Neuronal stem cell (in vitro differentiated cells): Measurements from ENCODE around the gene SPRTN.

Source experiments
- DNase-seq: peaks from one replicate; pipeline ENCODE4 v3.0.0-alpha.2; 2013; ENCODE audit warnings: low spot score
- H2AFZ ChIP-seq: one replicate; pipeline ENCODE4 v1.6.1; 2013; ENCODE audit warnings: mild to moderate bottlenecking, low read length, inconsistent platforms
- H2AK5ac ChIP-seq: 2 replicates; pipeline ENCODE4 v1.6.1; 2013; ENCODE audit warnings: low read depth, mild to moderate bottlenecking, inconsistent platforms, low read length, moderate library complexity, mixed read lengths
- H2BK120ac ChIP-seq: 2 replicates; pipeline ENCODE4 v1.6.1; 2013; ENCODE audit warnings: low read depth, mild to moderate bottlenecking, inconsistent platforms, low read length, moderate library complexity, mixed read lengths
- H2BK12ac ChIP-seq: one replicate; pipeline ENCODE4 v1.6.1; 2013; ENCODE audit warnings: low read length, inconsistent platforms
- H2BK15ac ChIP-seq: 2 replicates; pipeline ENCODE4 v1.6.1; 2013; ENCODE audit warnings: mild to moderate bottlenecking, low read length, inconsistent platforms, mixed read lengths
- H2BK5ac ChIP-seq: one replicate; pipeline ENCODE4 v1.6.1; 2013; ENCODE audit warnings: inconsistent platforms, mild to moderate bottlenecking, low read length, moderate library complexity
- H3K14ac ChIP-seq: one replicate; pipeline ENCODE4 v1.6.1; 2013; ENCODE audit warnings: low read length, inconsistent platforms
- H3K18ac ChIP-seq: 2 replicates; pipeline ENCODE4 v1.6.1; 2013; ENCODE audit warnings: low read length, inconsistent platforms
- H3K23ac ChIP-seq: 2 replicates; pipeline ENCODE4 v1.6.1; 2013; ENCODE audit warnings: low read depth, mild to moderate bottlenecking, mixed read lengths, low read length, inconsistent platforms; ENCODE audit not compliant: poor library complexity
- H3K27ac ChIP-seq: replicated peaks from 3 replicates; pipeline ENCODE4 v1.5.1; 2013; ENCODE audit warnings: low read length, inconsistent platforms
- H3K27me3 ChIP-seq, 3 experiments: 2 replicates each; pipeline ENCODE4 v1.6.1; 2013; ENCODE audit warnings: low read length in 3 of 3, mild to moderate bottlenecking in 2 of 3, inconsistent platforms in 1 of 3, low read depth in 1 of 3, mixed read lengths in 1 of 3, moderate library complexity in 1 of 3; ENCODE audit not compliant: control insufficient read depth in 3 of 3, insufficient read depth in 3 of 3
- H3K36me3 ChIP-seq, 2 donors: replicated peaks in 1 of 2; 2 replicates each; pipeline ENCODE4 v1.6.1; 2013; ENCODE audit warnings: low read length in 2 of 2; ENCODE audit not compliant: control insufficient read depth in 2 of 2, insufficient read depth in 2 of 2
- H3K4ac ChIP-seq: 2 replicates; pipeline ENCODE4 v1.6.1; 2013; ENCODE audit warnings: inconsistent platforms, mild to moderate bottlenecking, low read length, moderate library complexity
- H3K4me1 ChIP-seq, 2 donors: 1 replicate in 1 of 2; 2 replicates in 1 of 2; pipeline ENCODE4 v1.6.1; 2013; ENCODE audit warnings: low read length in 2 of 2, low read depth in 1 of 2; ENCODE audit not compliant: control insufficient read depth in 2 of 2, insufficient read depth in 1 of 2
- H3K4me2 ChIP-seq: one replicate; pipeline ENCODE4 v1.6.1; 2013; ENCODE audit warnings: mild to moderate bottlenecking, low read length, inconsistent platforms; ENCODE audit not compliant: insufficient read depth, poor library complexity, severe bottlenecking
- H3K4me3 ChIP-seq, 2 donors: 2 replicates each; pipeline ENCODE4 v1.5.1; 2013; ENCODE audit warnings: low read length in 2 of 2, mild to moderate bottlenecking in 2 of 2, inconsistent platforms in 1 of 2, moderate library complexity in 1 of 2
- H3K79me1 ChIP-seq: one replicate; pipeline ENCODE4 v1.6.1; 2013; ENCODE audit warnings: low read depth, mild to moderate bottlenecking, inconsistent platforms, low read length, moderate library complexity
- H3K9ac ChIP-seq: one replicate; pipeline ENCODE4 v1.6.1; 2013; ENCODE audit warnings: mild to moderate bottlenecking, low read depth, low read length, inconsistent platforms; ENCODE audit not compliant: poor library complexity
- H3K9me3 ChIP-seq, 2 donors: replicated peaks in 1 of 2; 2 replicates each; pipeline versions ENCODE3 to v1.6.1; 2013; ENCODE audit warnings: low read length in 2 of 2, mild to moderate bottlenecking in 2 of 2, inconsistent platforms in 1 of 2, low read depth in 1 of 2, mixed read lengths in 1 of 2, moderate library complexity in 1 of 2; ENCODE audit not compliant: control insufficient read depth in 2 of 2, insufficient read depth in 1 of 2
- H4K8ac ChIP-seq: one replicate; pipeline ENCODE4 v1.6.1; 2013; ENCODE audit warnings: low read depth, mild to moderate bottlenecking, inconsistent platforms, low read length, moderate library complexity
- H4K91ac ChIP-seq: one replicate; pipeline ENCODE4 v1.6.1; 2013; ENCODE audit warnings: low read length, low read depth, mild to moderate bottlenecking, inconsistent platforms; ENCODE audit not compliant: poor library complexity
- WGBS, 2 donors: extraction: QIAGEN DNeasy Blood & Tissue Kit; methylation state at CpG; one replicate each; pipeline ENCODE4 v1.1.7; 2013; ENCODE audit warnings: missing lambda C conversion rate in 2 of 2, mixed read lengths in 1 of 2; ENCODE audit not compliant: insufficient read length in 2 of 2, insufficient replicate concordance in 1 of 2; ENCODE audit errors: extremely low coverage in 2 of 2; 5-methylcytosine and 5-hydroxymethylcytosine counted together

Gene SPRTN

GRCh38 chr1:231319080-231319479, 19.0 kb upstream of the SPRTN start:
- H2BK15ac ChIP-seq: no peak overlapping the region
- no peak overlapping the region for H4K8ac ChIP-seq
- no peak overlapping the region for H2BK120ac ChIP-seq
- no CpG with 5 or more reads among the region's 9 CpGs for WGBS, 2 donors
- no peak overlapping the region for H3K9ac ChIP-seq
- no peaks in the 10 kb centered on the region for H3K9me3 ChIP-seq
- H3K36me3 ChIP-seq: no peaks in the 10 kb centered on the region
- H3K27ac ChIP-seq: no peak overlapping the region
- H2AK5ac ChIP-seq: no peak overlapping the region
- H3K27me3 ChIP-seq: no peaks in the 10 kb centered on the region
- H3K23ac ChIP-seq: no peak overlapping the region
- no peak overlapping the region for H2BK5ac ChIP-seq
- no peak overlapping the region for H3K4me3 ChIP-seq
- no peak overlapping the region for H2BK12ac ChIP-seq
- no peaks in the 10 kb centered on the region for H3K4me1 ChIP-seq
- no peak overlapping the region for H3K14ac ChIP-seq
- no peak overlapping the region for H4K91ac ChIP-seq
- H3K18ac ChIP-seq: no peak overlapping the region
- no peak overlapping the region for H3K4me2 ChIP-seq
- H3K79me1 ChIP-seq: no peaks in the 10 kb centered on the region
- no peak overlapping the region for H3K4ac ChIP-seq
- H2AFZ ChIP-seq: no peak overlapping the region
- DNase-seq: no peak

- H3K23ac ChIP-seq: no peak overlapping the region
- H3K4ac ChIP-seq: no peak overlapping the region
- H3K79me1 ChIP-seq: no peaks in the 10 kb centered on the region
- no peaks in the 10 kb centered on the region for H3K9me3 ChIP-seq
- no peaks in the 10 kb centered on the region for H3K27me3 ChIP-seq
- H2BK5ac ChIP-seq: no peak overlapping the region
- no peak overlapping the region for H2BK12ac ChIP-seq
- no peak overlapping the region for H3K14ac ChIP-seq
- no peak overlapping the region for H2AK5ac ChIP-seq
- no peak overlapping the region for H3K4me2 ChIP-seq
- no peak overlapping the region for H2AFZ ChIP-seq
- no peak overlapping the region for H3K9ac ChIP-seq
- no CpG with 5 or more reads among the region's 7 CpGs for WGBS, 2 donors
- H2BK15ac ChIP-seq: no peak overlapping the region
- no peaks in the 10 kb centered on the region for H3K4me1 ChIP-seq
- H4K8ac ChIP-seq: no peak overlapping the region
- H3K4me3 ChIP-seq: no peak overlapping the region
- H2BK120ac ChIP-seq: no peak overlapping the region
- no peak for DNase-seq
- no peak overlapping the region for H3K27ac ChIP-seq
- no peak overlapping the region for H3K18ac ChIP-seq
- H3K36me3 ChIP-seq: no peaks in the 10 kb centered on the region
- no peak overlapping the region for H4K91ac ChIP-seq
Observed at GRCh38 chr1:231322880-231323530, 15.1 kb upstream of the SPRTN start.

- H3K18ac ChIP-seq: no peak overlapping the region
- no peaks in the 10 kb centered on the region for H3K4me1 ChIP-seq
- H3K4me2 ChIP-seq: no peak overlapping the region
- no peak overlapping the region for H2AFZ ChIP-seq
- H3K27me3 ChIP-seq: no peaks in the 10 kb centered on the region
- no peak overlapping the region for H4K91ac ChIP-seq
- H2BK15ac ChIP-seq: no peak overlapping the region
- H3K9ac ChIP-seq: no peak overlapping the region
- WGBS, 2 donors: no CpG with 5 or more reads among the region's 5 CpGs
- H2AK5ac ChIP-seq: no peak overlapping the region
- no peak for DNase-seq
- H3K14ac ChIP-seq: no peak overlapping the region
- no peak overlapping the region for H3K23ac ChIP-seq
- H4K8ac ChIP-seq: no peak overlapping the region
- H3K27ac ChIP-seq: no peak overlapping the region
- H2BK12ac ChIP-seq: no peak overlapping the region
- no peak overlapping the region for H3K4ac ChIP-seq
- no peaks in the 10 kb centered on the region for H3K79me1 ChIP-seq
- H2BK5ac ChIP-seq: no peak overlapping the region
- no peak overlapping the region for H3K4me3 ChIP-seq
- no peaks in the 10 kb centered on the region for H3K9me3 ChIP-seq
- no peaks in the 10 kb centered on the region for H3K36me3 ChIP-seq
- no peak overlapping the region for H2BK120ac ChIP-seq
Observed at GRCh38 chr1:231324660-231325059, 13.4 kb upstream of the SPRTN start.

GRCh38 chr1:231326248-231326647, 11.8 kb upstream of the SPRTN start:
- no peak overlapping the region for H2AK5ac ChIP-seq
- no peaks in the 10 kb centered on the region for H3K4me1 ChIP-seq
- no peak overlapping the region for H3K27ac ChIP-seq
- DNase-seq: no peak
- no peak overlapping the region for H3K4me2 ChIP-seq
- no peak overlapping the region for H4K8ac ChIP-seq
- no peaks in the 10 kb centered on the region for H3K36me3 ChIP-seq
- no peaks in the 10 kb centered on the region for H3K27me3 ChIP-seq
- H3K23ac ChIP-seq: no peak overlapping the region
- H2BK120ac ChIP-seq: no peak overlapping the region
- H3K4ac ChIP-seq: no peak overlapping the region
- no peak overlapping the region for H2AFZ ChIP-seq
- no peaks in the 10 kb centered on the region for H3K9me3 ChIP-seq
- no peak overlapping the region for H4K91ac ChIP-seq
- no peak overlapping the region for H2BK15ac ChIP-seq
- H3K14ac ChIP-seq: no peak overlapping the region
- H3K79me1 ChIP-seq: no peaks in the 10 kb centered on the region
- H3K4me3 ChIP-seq: no peak overlapping the region
- no CpG with 5 or more reads among the region's 1 CpG for WGBS, 2 donors
- no peak overlapping the region for H3K9ac ChIP-seq
- H3K18ac ChIP-seq: no peak overlapping the region
- H2BK5ac ChIP-seq: no peak overlapping the region
- no peak overlapping the region for H2BK12ac ChIP-seq
